ENCODE data around the gene CDH6.

Gene CDH6

GRCh38 chr5:31251032-31251431 lies 57.5 kb downstream of the CDH6 start:
- Mint-ChIP-seq H3K4me3 (no peak overlapping the region), H3K27me3 (peaks cover 1% of the 10 kb centered on the region), H3K9me3 (ENCODE audit: low read depth) (peaks cover 5% of the 10 kb centered on the region), H3K36me3 (no peaks in the 10 kb centered on the region), H3K4me1 (ENCODE audit: low read depth) (no peaks in the 10 kb centered on the region), H3K27ac (no peak overlapping the region)

GRCh38 chr5:31255041-31255440 lies 61.6 kb downstream of the CDH6 start:
- Mint-ChIP-seq H3K27me3 (no peaks in the 10 kb centered on the region), H3K36me3 (no peaks in the 10 kb centered on the region), H3K4me3 (no peak overlapping the region), H3K27ac (no peak overlapping the region), H3K4me1 (ENCODE audit: low read depth) (no peaks in the 10 kb centered on the region), H3K9me3 (ENCODE audit: low read depth) (peaks cover 10% of the 10 kb centered on the region)

GRCh38 chr5:31268256-31268655 lies 74.8 kb downstream of the CDH6 start:
- no peak overlapping the region for H3K27ac Mint-ChIP-seq

GRCh38 chr5:31268686-31269085 lies 75.2 kb downstream of the CDH6 start:
- Mint-ChIP-seq H3K36me3 (no peaks in the 10 kb centered on the region), H3K9me3 (ENCODE audit: low read depth) (no peaks in the 10 kb centered on the region), H3K4me1 (ENCODE audit: low read depth) (no peaks in the 10 kb centered on the region), H3K4me3 (no peak overlapping the region), H3K27ac (no peak overlapping the region), H3K27me3 (peaks cover 2% of the 10 kb centered on the region)

More at GRCh38 chr5:31268256-31268655, 74.8 kb downstream of the CDH6 start:
- Mint-ChIP-seq H3K27me3 (peaks cover 2% of the 10 kb centered on the region), H3K4me3 (no peak overlapping the region), H3K9me3 (ENCODE audit: low read depth) (no peaks in the 10 kb centered on the region), H3K4me1 (ENCODE audit: low read depth) (no peaks in the 10 kb centered on the region), H3K36me3 (no peaks in the 10 kb centered on the region)

- Mint-ChIP-seq H3K4me3 (no peak overlapping the region), H3K9me3 (ENCODE audit: low read depth) (no peaks in the 10 kb centered on the region), H3K36me3 (no peaks in the 10 kb centered on the region), H3K27ac (no peak overlapping the region), H3K4me1 (ENCODE audit: low read depth) (no peaks in the 10 kb centered on the region), H3K27me3 (peaks cover 2% of the 10 kb centered on the region)
Observed at GRCh38 chr5:31269259-31269658, 75.8 kb downstream of the CDH6 start.

- Mint-ChIP-seq H3K4me1 (ENCODE audit: low read depth) (no peaks in the 10 kb centered on the region), H3K4me3 (no peak overlapping the region), H3K27me3 (peaks cover 1% of the 10 kb centered on the region), H3K36me3 (no peaks in the 10 kb centered on the region), H3K27ac (no peak overlapping the region), H3K9me3 (ENCODE audit: low read depth) (no peaks in the 10 kb centered on the region)
Observed at GRCh38 chr5:31270396-31270795, 76.9 kb downstream of the CDH6 start.

GRCh38 chr5:31271567-31271966 lies 78.1 kb downstream of the CDH6 start:
- no peaks in the 10 kb centered on the region for H3K4me1 Mint-ChIP-seq (ENCODE audit: low read depth)
- H3K27ac Mint-ChIP-seq: no peak overlapping the region
- peaks cover 1% of the 10 kb centered on the region for H3K27me3 Mint-ChIP-seq
- H3K4me3 Mint-ChIP-seq: no peak overlapping the region
- H3K36me3 Mint-ChIP-seq: no peaks in the 10 kb centered on the region
- no peaks in the 10 kb centered on the region for H3K9me3 Mint-ChIP-seq (ENCODE audit: low read depth)

GRCh38 chr5:31273161-31273560 lies 79.7 kb downstream of the CDH6 start:
- H3K4me3 Mint-ChIP-seq: no peak overlapping the region
- H3K9me3 Mint-ChIP-seq (ENCODE audit: low read depth): no peaks in the 10 kb centered on the region

GRCh38 chr5:31273631-31274378 lies 80.3 kb downstream of the CDH6 start:
- Mint-ChIP-seq H3K36me3 (no peaks in the 10 kb centered on the region), H3K27me3 (peaks cover 1% of the 10 kb centered on the region), H3K27ac (no peak overlapping the region), H3K9me3 (ENCODE audit: low read depth) (no peaks in the 10 kb centered on the region), H3K4me1 (ENCODE audit: low read depth) (no peaks in the 10 kb centered on the region), H3K4me3 (no peak overlapping the region)

More at GRCh38 chr5:31273161-31273560, 79.7 kb downstream of the CDH6 start:
- H3K36me3 Mint-ChIP-seq: no peaks in the 10 kb centered on the region
- H3K27ac Mint-ChIP-seq: no peak overlapping the region
- H3K4me1 Mint-ChIP-seq (ENCODE audit: low read depth): no peaks in the 10 kb centered on the region
- peaks cover 1% of the 10 kb centered on the region for H3K27me3 Mint-ChIP-seq

GRCh38 chr5:31280210-31280609 lies 86.7 kb downstream of the CDH6 start:
- Mint-ChIP-seq H3K9me3 (ENCODE audit: low read depth) (no peaks in the 10 kb centered on the region), H3K4me1 (ENCODE audit: low read depth) (no peaks in the 10 kb centered on the region), H3K4me3 (no peak overlapping the region), H3K27ac (no peak overlapping the region), H3K36me3 (no peaks in the 10 kb centered on the region), H3K27me3 (no peaks in the 10 kb centered on the region)

GRCh38 chr5:31283326-31283725 lies 89.8 kb downstream of the CDH6 start:
- no peak overlapping the region for H3K4me3 Mint-ChIP-seq
- H3K27me3 Mint-ChIP-seq: no peaks in the 10 kb centered on the region

GRCh38 chr5:31285025-31285424 lies 91.5 kb downstream of the CDH6 start:
- no peaks in the 10 kb centered on the region for H3K36me3 Mint-ChIP-seq
- no peaks in the 10 kb centered on the region for H3K9me3 Mint-ChIP-seq (ENCODE audit: low read depth)
- H3K27me3 Mint-ChIP-seq: peaks cover 1% of the 10 kb centered on the region
- H3K4me1 Mint-ChIP-seq (ENCODE audit: low read depth): no peaks in the 10 kb centered on the region
- no peak overlapping the region for H3K27ac Mint-ChIP-seq
- no peak overlapping the region for H3K4me3 Mint-ChIP-seq

More at GRCh38 chr5:31283326-31283725, 89.8 kb downstream of the CDH6 start:
- Mint-ChIP-seq H3K9me3 (ENCODE audit: low read depth) (no peaks in the 10 kb centered on the region), H3K27ac (no peak overlapping the region), H3K4me1 (ENCODE audit: low read depth) (no peaks in the 10 kb centered on the region), H3K36me3 (no peaks in the 10 kb centered on the region)

- no peaks in the 10 kb centered on the region for H3K36me3 Mint-ChIP-seq
- no peak overlapping the region for H3K27ac Mint-ChIP-seq
- H3K9me3 Mint-ChIP-seq (ENCODE audit: low read depth): no peaks in the 10 kb centered on the region
- H3K27me3 Mint-ChIP-seq: peaks cover 1% of the 10 kb centered on the region
- H3K4me3 Mint-ChIP-seq: no peak overlapping the region
- no peaks in the 10 kb centered on the region for H3K4me1 Mint-ChIP-seq (ENCODE audit: low read depth)
Observed at GRCh38 chr5:31287985-31288384, 94.5 kb downstream of the CDH6 start.

GRCh38 chr5:31289429-31289828 lies 95.9 kb downstream of the CDH6 start:
- Mint-ChIP-seq H3K27me3 (peaks cover 1% of the 10 kb centered on the region), H3K4me3 (no peak overlapping the region), H3K4me1 (ENCODE audit: low read depth) (no peaks in the 10 kb centered on the region), H3K36me3 (no peaks in the 10 kb centered on the region), H3K27ac (no peak overlapping the region), H3K9me3 (ENCODE audit: low read depth) (no peaks in the 10 kb centered on the region)

- Mint-ChIP-seq H3K9me3 (ENCODE audit: low read depth) (no peaks in the 10 kb centered on the region), H3K4me1 (ENCODE audit: low read depth) (no peaks in the 10 kb centered on the region), H3K27me3 (peaks cover 1% of the 10 kb centered on the region), H3K4me3 (no peak overlapping the region), H3K27ac (no peak overlapping the region), H3K36me3 (no peaks in the 10 kb centered on the region)
Observed at GRCh38 chr5:31291323-31291854, 97.9 kb downstream of the CDH6 start.

- H3K9me3 Mint-ChIP-seq (ENCODE audit: low read depth): no peaks in the 10 kb centered on the region
- H3K4me3 Mint-ChIP-seq: no peak overlapping the region
- H3K36me3 Mint-ChIP-seq: no peaks in the 10 kb centered on the region
- H3K27me3 Mint-ChIP-seq: peaks cover 10% of the 10 kb centered on the region
- H3K27ac Mint-ChIP-seq: no peak overlapping the region
- no peaks in the 10 kb centered on the region for H3K4me1 Mint-ChIP-seq (ENCODE audit: low read depth)
Observed at GRCh38 chr5:31300501-31300900, 107.0 kb downstream of the CDH6 start.

Data from activated naive CD8-positive, alpha-beta T cell (primary cell).